Natural killer cell (primary cell): ENCODE results near the gene SORCS2. TPM values are rescaled to one million over a fixed set of nuclear protein-coding genes. Genes with fewer than 3 reads are reported as not detected.

Source experiments
- ATAC-seq, 3 donors: fragments of 150-1000 bp in 2 of 3; fragments of 200-7000 bp in 1 of 3; cut with Tn5 transposase; 1 replicate in 1 of 3; 2 replicates in 2 of 3; pipeline ENCODE4 v1.10.0; 2021; ENCODE audit warnings: mild to moderate bottlenecking in 2 of 3, moderate library complexity in 2 of 3
- DNase-seq, 2 donors: peaks; one replicate each; pipeline versions ENCODE4 v3.0.0 to v3.0.0-alpha.2; 2013 to 2021; ENCODE audit warnings: mixed read lengths in 1 of 2
- H3K27ac ChIP-seq: one replicate; pipeline ENCODE4 v1.5.1; 2013; ENCODE audit warnings: mild to moderate bottlenecking, low read length
- H3K27me3 ChIP-seq: one replicate; pipeline ENCODE4 v1.6.1; 2013; ENCODE audit warnings: low read length; ENCODE audit not compliant: control insufficient read depth, insufficient read depth
- H3K36me3 ChIP-seq: one replicate; pipeline ENCODE4 v1.6.1; 2013; ENCODE audit warnings: low read length; ENCODE audit not compliant: control insufficient read depth, insufficient read depth
- H3K4me1 ChIP-seq: one replicate; pipeline ENCODE4 v1.6.1; 2013; ENCODE audit warnings: low read length; ENCODE audit not compliant: control insufficient read depth, insufficient read depth
- H3K4me3 ChIP-seq: one replicate; pipeline ENCODE4 v1.5.1; 2013; ENCODE audit warnings: low read length
- H3K9me3 ChIP-seq: one replicate; pipeline ENCODE4 v1.6.1; 2013; ENCODE audit warnings: low read length; ENCODE audit not compliant: control insufficient read depth, insufficient read depth
- H3K27ac Mint-ChIP-seq, 2 donors: one replicate each; pipeline ENCODE4 v1.8.0; 2022; ENCODE audit warnings: mild to moderate bottlenecking in 2 of 2, mixed read lengths in 2 of 2, moderate library complexity in 1 of 2
- H3K27me3 Mint-ChIP-seq, 2 donors: one replicate each; pipeline ENCODE4 v1.8.0; 2022; ENCODE audit warnings: low read depth in 2 of 2, mixed read lengths in 2 of 2
- H3K36me3 Mint-ChIP-seq: one replicate; pipeline ENCODE4 v1.8.0; 2022; ENCODE audit warnings: mixed read lengths
- H3K4me1 Mint-ChIP-seq, 2 donors: one replicate each; pipeline ENCODE4 v1.8.0; 2022; ENCODE audit warnings: mixed read lengths in 2 of 2
- H3K4me3 Mint-ChIP-seq: one replicate; pipeline ENCODE4 v1.8.0; 2022; ENCODE audit warnings: mild to moderate bottlenecking, moderate library complexity, mixed read lengths
- H3K9me3 Mint-ChIP-seq, 2 donors: one replicate each; pipeline ENCODE4 v1.8.0; 2022; ENCODE audit warnings: mixed read lengths in 2 of 2
- CTCF ChIP-seq: fragments of 200-600 bp; IDR thresholded peaks from one replicate; pipeline ENCODE4 v1.8.0; 2022; ENCODE audit warnings: antibody characterized with exemption
- WGBS: methylation state at CpG from one replicate; pipeline ENCODE4 v1.1.7; 2013; ENCODE audit warnings: missing lambda C conversion rate; ENCODE audit not compliant: insufficient coverage; 5-methylcytosine and 5-hydroxymethylcytosine counted together
- intact Hi-C: fragments of 100-400 bp; cut with micrococcal nuclease; formaldehyde crosslinking; loops from one replicate; pipeline ENCODE4 v1.14.2; 2022
- total RNA-seq, 4 donors: library from RNA; stranded (reverse); fragments of 120-200 nt in 1 of 4; gene quantifications; one replicate each; pipeline versions ENCODE4 v1.2.3 to v1.2.4, GENCODE V29; 2013 to 2022

SORCS2 gene
- total RNA-seq, 3 donors from 2014 or later (not counting 1 experiment from before 2014, with no cell fraction given) = 1.2 to 2.5 (median 1.4) TPM

GRCh38 chr4:7537853-7538400 lies 345.6 kb downstream of the SORCS2 start:
- H3K36me3 Mint-ChIP-seq = no peaks in the 10 kb centered on the region
- no peaks in the 10 kb centered on the region for H3K27me3 Mint-ChIP-seq
- no peak overlapping the region for H3K4me3 Mint-ChIP-seq
- H3K27ac ChIP-seq = no peak overlapping the region
- no peaks in the 10 kb centered on the region for H3K27me3 ChIP-seq
- no peaks in the 10 kb centered on the region for H3K36me3 ChIP-seq
- no peak for TF ChIP-seq CTCF
- no peak overlapping the region for H3K27ac Mint-ChIP-seq
- H3K4me1 Mint-ChIP-seq = peaks cover 0 to 35% of the 10 kb centered on the region in 2 donors
- ATAC-seq = no peak
- no peak for DNase-seq
- H3K4me1 ChIP-seq = peaks cover 15% of the 10 kb centered on the region
- H3K4me3 ChIP-seq = no peak overlapping the region
- intact Hi-C loops = no loop called here
- H3K9me3 ChIP-seq = peaks cover 2% of the 10 kb centered on the region
- 84% methylated on average over 7 of the region's 8 CpGs for WGBS
- no peaks in the 10 kb centered on the region for H3K9me3 Mint-ChIP-seq

GRCh38 chr4:7538518-7538917 lies 346.2 kb downstream of the SORCS2 start:
- 86% methylated on average over 8 of the region's 8 CpGs for WGBS
- no peaks in the 10 kb centered on the region for H3K27me3 Mint-ChIP-seq
- no peaks in the 10 kb centered on the region for H3K36me3 ChIP-seq
- no peak overlapping the region for H3K4me3 Mint-ChIP-seq
- H3K27ac ChIP-seq = no peak overlapping the region
- DNase-seq (no peak), ATAC-seq (no peak)
- intact Hi-C loops = no loop called here
- peak overlapping the region in 1 of 2 donors; percentile 90 for H3K27ac Mint-ChIP-seq
- no peaks in the 10 kb centered on the region for H3K36me3 Mint-ChIP-seq
- peaks cover 15% of the 10 kb centered on the region for H3K4me1 ChIP-seq
- no peaks in the 10 kb centered on the region for H3K27me3 ChIP-seq
- peaks cover 2% of the 10 kb centered on the region for H3K9me3 ChIP-seq
- no peak overlapping the region for H3K4me3 ChIP-seq
- no peaks in the 10 kb centered on the region for H3K9me3 Mint-ChIP-seq
- peaks cover 0 to 32% of the 10 kb centered on the region in 2 donors for H3K4me1 Mint-ChIP-seq
- no peak for TF ChIP-seq CTCF

DNA sequence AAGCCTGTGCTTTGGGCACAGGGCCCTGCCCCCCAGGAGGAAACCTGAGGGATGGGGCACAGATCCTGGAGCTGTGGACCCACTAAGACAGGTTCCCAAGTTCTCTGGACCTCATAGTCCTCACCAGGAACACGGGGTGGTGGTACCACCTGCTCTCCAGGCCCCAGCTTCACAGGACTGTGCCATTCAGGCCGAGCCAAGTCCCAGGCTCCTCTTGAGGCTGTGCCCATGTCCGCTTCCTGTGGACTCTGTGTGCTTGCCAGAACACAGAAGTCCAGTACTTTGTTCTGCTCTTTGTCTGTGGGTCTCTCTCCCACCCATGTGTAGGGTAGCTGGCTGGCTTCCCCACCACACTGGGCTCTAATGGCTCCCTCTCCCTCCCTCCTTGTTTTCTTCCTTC lies 346.8 kb downstream of the SORCS2 start:
- Histone ChIP-seq H3K9me3 (peaks cover 2% of the 10 kb centered on the region), H3K27ac (peak overlapping the region; percentile 54), H3K36me3 (no peaks in the 10 kb centered on the region), H3K27me3 (no peaks in the 10 kb centered on the region), H3K4me3 (no peak overlapping the region), H3K4me1 (peaks cover 15% of the 10 kb centered on the region)
- 61% methylated on average over 3 of the region's 3 CpGs for WGBS
- intact Hi-C loops = loop anchor here (1.0 kb wide), 1 partner anchor 111 kb away; no protein-coding TSS in a partner anchor
- no peak for ATAC-seq
- Mint-ChIP-seq H3K27me3 (no peaks in the 10 kb centered on the region), H3K4me1 (peaks cover 0 to 32% of the 10 kb centered on the region in 2 donors), H3K4me3 (no peak overlapping the region), H3K27ac (peak overlapping the region in 1 of 2 donors; percentile 90), H3K36me3 (no peaks in the 10 kb centered on the region), H3K9me3 (peaks cover 0 to 3% of the 10 kb centered on the region in 2 donors)
- no peak for DNase-seq
- no peak for TF ChIP-seq CTCF

DNA sequence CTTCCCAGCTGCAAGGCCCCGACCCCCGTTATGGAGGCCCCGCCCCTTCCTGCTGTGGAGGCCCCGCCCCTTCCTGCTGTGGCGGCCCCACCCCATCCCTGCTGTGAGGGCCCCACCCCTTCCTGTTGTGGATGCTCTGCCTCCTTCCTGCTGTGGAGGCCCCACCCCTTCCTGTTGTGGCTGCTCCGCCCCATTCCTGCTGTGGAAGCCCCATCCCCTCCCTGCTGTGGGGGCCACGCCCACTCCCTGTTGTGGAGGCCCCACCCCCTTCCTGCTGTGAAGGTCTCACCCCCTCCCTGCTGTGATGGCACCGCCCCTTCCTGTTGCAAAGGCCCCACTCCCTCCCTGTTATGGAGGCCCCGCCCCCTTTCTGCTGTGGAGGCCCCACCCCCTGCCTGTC lies 347.3 kb downstream of the SORCS2 start:
- 59% methylated on average over 8 of the region's 9 CpGs for WGBS
- Mint-ChIP-seq H3K4me1 (peaks cover 0 to 33% of the 10 kb centered on the region in 2 donors), H3K36me3 (no peaks in the 10 kb centered on the region), H3K9me3 (peaks cover 0 to 3% of the 10 kb centered on the region in 2 donors), H3K4me3 (no peak overlapping the region), H3K27ac (peak overlapping the region in 1 of 2 donors; percentile 90), H3K27me3 (no peaks in the 10 kb centered on the region)
- no peaks in the 10 kb centered on the region for H3K36me3 ChIP-seq
- intact Hi-C loops = loop anchor here (1.0 kb wide), 1 partner anchor 111 kb away; no protein-coding TSS in a partner anchor
- H3K4me1 ChIP-seq = peaks cover 15% of the 10 kb centered on the region
- DNase-seq = peak; percentile 72 to 77
- peaks cover 2% of the 10 kb centered on the region for H3K9me3 ChIP-seq
- H3K27ac ChIP-seq = peak overlapping the region; percentile 49
- TF ChIP-seq CTCF = no peak
- H3K4me3 ChIP-seq = no peak overlapping the region
- ATAC-seq = peak; percentile 92 to 94 (median 92)
- no peaks in the 10 kb centered on the region for H3K27me3 ChIP-seq
